GM18499 (cell line): ENCODE results near the gene POTEB.
"Not testable (repeated sequence)": the region's sequence is repeated elsewhere in the genome, so short reads cannot be mapped to it uniquely, and the experiment has no call there.

Experiments used
- ATAC-seq: cut with Tn5 transposase; IDR thresholded peaks from one replicate; pipeline ENCODE4 v1.9.1; 2021; ENCODE audit warnings: moderate number of reproducible peaks; ENCODE audit not compliant: insufficient read depth, unreplicated experiment

The POTEB gene

DNA sequence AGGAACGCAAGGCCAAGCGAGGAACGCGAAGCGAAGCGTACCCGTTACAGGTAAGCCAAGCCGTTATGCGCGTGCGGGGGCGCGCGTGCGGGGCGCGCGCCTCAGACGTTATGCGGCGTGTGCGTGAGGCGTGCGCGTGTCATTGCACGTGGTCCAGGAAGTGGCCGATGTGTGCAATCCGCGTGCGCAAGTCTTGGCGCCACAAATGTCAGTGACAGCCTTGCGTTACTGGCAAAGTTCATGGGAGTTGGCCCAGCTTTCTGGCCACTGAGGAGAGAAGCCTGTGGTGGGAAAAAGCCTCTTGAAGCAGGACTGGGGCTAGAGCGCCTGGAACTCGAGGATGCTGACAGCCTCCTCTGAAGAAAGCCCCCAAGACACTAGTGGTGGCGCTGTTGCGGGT, at the start of gene POTEB:
Gene POTEB, minus strand, starts transcription at position 101 of the 400 bp plus-strand sequence. CDS start 489 bp downstream, outside the sequence.
- ATAC-seq, result not testable (repeated sequence)

DNA sequence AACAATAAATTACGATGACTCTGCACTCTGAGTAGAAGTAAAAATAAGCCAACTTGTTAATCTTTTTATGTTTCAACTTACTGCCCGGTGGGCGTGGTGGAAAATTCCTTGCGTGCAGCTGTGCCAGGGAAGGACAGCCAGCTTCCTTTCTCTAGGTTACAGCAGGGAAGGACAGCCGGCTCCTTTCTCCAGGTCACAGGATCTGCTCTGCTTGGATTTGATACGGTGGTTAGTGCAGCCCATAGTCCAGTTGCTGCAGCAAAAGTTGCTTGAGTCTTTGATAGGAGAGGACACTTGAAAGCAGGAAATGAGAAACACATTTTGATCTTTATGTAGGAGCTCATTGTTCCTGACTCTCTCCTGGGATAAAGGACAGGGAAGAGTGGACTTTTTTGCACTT, 13.4 kb upstream of the POTEB start:
- not testable (repeated sequence) for ATAC-seq

DNA sequence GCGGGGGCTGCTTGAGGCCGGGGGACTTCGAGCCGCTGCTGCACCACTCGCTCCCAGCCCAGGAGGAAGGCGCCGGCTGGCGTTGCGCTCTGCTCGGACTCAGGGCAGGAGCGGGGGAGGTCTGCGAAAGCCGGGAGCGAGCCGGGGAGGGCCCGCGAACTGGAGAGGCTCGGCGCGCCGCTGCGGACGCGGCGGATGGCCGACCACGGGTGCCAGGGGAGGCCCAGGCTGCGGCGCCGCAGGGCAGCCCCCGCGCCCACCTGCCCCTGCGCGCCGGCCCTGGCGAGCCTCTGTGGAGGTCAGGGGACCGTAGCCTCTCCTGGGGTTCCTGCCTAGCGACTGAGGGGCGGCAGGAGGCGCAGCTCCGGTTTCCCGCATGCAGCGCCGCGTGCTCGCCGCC, 12.0 kb upstream of the POTEB start:
- not testable (repeated sequence) for ATAC-seq

DNA sequence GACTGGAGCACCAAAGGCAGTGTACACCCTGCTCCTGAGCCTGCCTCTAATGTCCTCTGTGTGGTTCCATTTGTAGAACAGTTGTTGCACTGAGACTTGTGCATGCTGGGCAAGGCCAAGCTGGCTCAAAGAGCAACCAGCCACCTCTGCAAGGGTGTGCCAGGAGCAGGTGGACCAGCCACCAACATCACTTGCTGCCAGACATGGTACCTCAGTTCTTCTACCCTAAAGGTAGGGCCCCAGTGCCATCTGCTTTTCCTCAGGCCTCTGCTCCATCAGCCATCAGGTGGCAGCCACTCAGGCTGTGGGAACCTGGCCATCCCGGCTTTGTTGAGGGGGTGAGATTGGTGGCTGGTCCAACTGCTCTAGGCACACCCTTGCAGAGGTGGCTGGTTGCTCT, 38.7 kb downstream of the POTEB start:
- ATAC-seq, result not testable (repeated sequence)
